Prostate gland (tissue), 2 donors: ENCODE data around the gene IFIT3.

Experiments
- POLR2A ChIP-seq: fragments of 450-650 bp; IDR thresholded peaks from one replicate; pipeline ENCODE4 v1.6.1; 2016; ENCODE audit warnings: antibody characterized with exemption, mild to moderate bottlenecking
- POLR2AphosphoS5 ChIP-seq: sonication (generic); formaldehyde crosslinking; IDR thresholded peaks from one replicate; pipeline ENCODE4 v1.6.1; 2017; ENCODE audit warnings: antibody characterized with exemption
- TF ChIP-seq, protein P1 (sequence below), 4 experiments: fragments of 200-600 bp in 2 of 4; fragments of 450-650 bp in 2 of 4; sonication (generic) in 2 of 4; IDR thresholded peaks; 1 replicate in 3 of 4; 2 replicates in 1 of 4; pipeline ENCODE4 v1.5.1; 2016 to 2019; ENCODE audit warnings: antibody characterized with exemption in 4 of 4, mild to moderate bottlenecking in 2 of 4, moderate library complexity in 2 of 4

DNA sequence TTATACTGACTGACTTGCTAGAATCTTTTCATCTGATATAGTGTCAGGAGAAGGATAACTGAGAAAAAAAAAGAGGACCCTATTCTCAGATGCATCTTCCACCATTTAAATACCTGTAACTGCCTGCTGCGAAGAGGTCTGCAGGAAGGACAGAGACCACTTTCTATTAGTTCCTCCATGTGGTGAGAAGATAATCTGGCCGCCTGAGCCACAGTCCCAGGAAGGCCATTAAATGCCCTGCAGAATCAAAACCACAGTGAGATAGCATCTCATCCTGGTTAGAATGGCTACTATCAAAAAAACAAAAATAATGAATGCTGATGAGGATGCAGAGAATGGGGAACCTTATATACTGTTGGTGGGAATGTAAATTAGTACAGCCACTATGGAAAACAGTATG lies 30.2 kb downstream of the IFIT3 start:
- TF ChIP-seq POLR2A = no peak
- TF ChIP-seq, protein P1, sequence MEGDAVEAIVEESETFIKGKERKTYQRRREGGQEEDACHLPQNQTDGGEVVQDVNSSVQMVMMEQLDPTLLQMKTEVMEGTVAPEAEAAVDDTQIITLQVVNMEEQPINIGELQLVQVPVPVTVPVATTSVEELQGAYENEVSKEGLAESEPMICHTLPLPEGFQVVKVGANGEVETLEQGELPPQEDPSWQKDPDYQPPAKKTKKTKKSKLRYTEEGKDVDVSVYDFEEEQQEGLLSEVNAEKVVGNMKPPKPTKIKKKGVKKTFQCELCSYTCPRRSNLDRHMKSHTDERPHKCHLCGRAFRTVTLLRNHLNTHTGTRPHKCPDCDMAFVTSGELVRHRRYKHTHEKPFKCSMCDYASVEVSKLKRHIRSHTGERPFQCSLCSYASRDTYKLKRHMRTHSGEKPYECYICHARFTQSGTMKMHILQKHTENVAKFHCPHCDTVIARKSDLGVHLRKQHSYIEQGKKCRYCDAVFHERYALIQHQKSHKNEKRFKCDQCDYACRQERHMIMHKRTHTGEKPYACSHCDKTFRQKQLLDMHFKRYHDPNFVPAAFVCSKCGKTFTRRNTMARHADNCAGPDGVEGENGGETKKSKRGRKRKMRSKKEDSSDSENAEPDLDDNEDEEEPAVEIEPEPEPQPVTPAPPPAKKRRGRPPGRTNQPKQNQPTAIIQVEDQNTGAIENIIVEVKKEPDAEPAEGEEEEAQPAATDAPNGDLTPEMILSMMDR (IDR thresholded peaks at IDR 0.05) = no peak
- TF ChIP-seq POLR2AphosphoS5 = no peak
